K562 (cell line): Measurements from ENCODE around the gene PCDH12. TPM values are rescaled to one million over a fixed set of nuclear protein-coding genes. Genes with fewer than 3 reads are reported as not detected.

ENCODE experiments used
- ATAC-seq: fragments of 200-7000 bp; cut with Tn5 transposase; 3 replicates; pipeline ENCODE4 v1.9.1; 2020; ENCODE audit warnings: moderate library complexity
- BruUV-seq: library from RNA; stranded (reverse); fragments of 400-500 nt; replicated peaks from 2 replicates; lab custom pipeline; 2021; lab: Mats Ljungman, UMichigan
- CTCF ChIA-PET: fragments of 300-600 bp; formaldehyde crosslinking; extraction: SDS; loops from one replicate; lab custom pipeline; 2021; ENCODE audit warnings: low intra/inter-chr PET ratio; lab: Yijun Ruan, JAX
- POLR2A ChIA-PET: fragments of 300-600, 350-650 bp; sonication (Branson Sonifier 250); formaldehyde crosslinking; extraction: SDS; loops from one replicate; lab custom pipeline; 2021; ENCODE audit warnings: antibody characterized with exemption, inconsistent platforms; lab: Yijun Ruan, JAX
- DNase-seq, 4 experiments: peaks; one replicate each; pipeline versions ENCODE4 v3.0.0 to v3.0.0-alpha.2; 2011 to 2018; ENCODE audit warnings: low spot score in 3 of 4, mixed read lengths in 3 of 4; ENCODE audit errors: extremely low read depth in 1 of 4
- FAIRE-seq: peaks from 2 replicates; lab custom pipeline; 2011; peaks lifted over from hg19 to GRCh38; lab: Jason Lieb, UNC
- H2AFZ ChIP-seq: 2 replicates; pipeline ENCODE4 v1.6.0; 2011; ENCODE audit warnings: low read depth, low read length, control low read depth, inconsistent platforms
- H3K27ac ChIP-seq: fragments of 200-600 bp; 3 replicates; pipeline ENCODE4 v1.8.0; 2011; ENCODE audit warnings: low read depth, mild to moderate bottlenecking, control low read depth, inconsistent platforms, low read length, moderate library complexity, mixed read lengths; ENCODE audit errors: extremely low read depth
- H3K27me3 ChIP-seq, 2 experiments: fragments of 300-600 bp in 1 of 2; 2 replicates in 1 of 2; 3 replicates in 1 of 2; pipeline versions ENCODE4 v1.6.0 to v1.8.0; 2011; ENCODE audit warnings: inconsistent platforms in 2 of 2, low read length in 2 of 2, mild to moderate bottlenecking in 1 of 2, mixed read lengths in 1 of 2, moderate library complexity in 1 of 2; ENCODE audit not compliant: control insufficient read depth in 2 of 2, insufficient read depth in 2 of 2
- H3K36me3 ChIP-seq: fragments of 300-600 bp; 3 replicates; pipeline ENCODE4 v1.8.0; 2011; ENCODE audit warnings: mild to moderate bottlenecking, low read length, inconsistent platforms; ENCODE audit not compliant: control insufficient read depth, insufficient read depth
- H3K4me1 ChIP-seq, 2 experiments: fragments of 200-600 bp in 1 of 2; replicated peaks in 1 of 2; 2 replicates in 1 of 2; 3 replicates in 1 of 2; pipeline versions ENCODE4 v1.5.1 to v1.8.0; 2011; ENCODE audit warnings: inconsistent platforms in 2 of 2, low read length in 2 of 2, mild to moderate bottlenecking in 1 of 2, mixed read lengths in 1 of 2, moderate library complexity in 1 of 2; ENCODE audit not compliant: control insufficient read depth in 2 of 2, insufficient read depth in 2 of 2
- H3K4me2 ChIP-seq: 2 replicates; pipeline ENCODE4 v1.6.1; 2011; ENCODE audit warnings: low read length, control low read depth, inconsistent platforms, mixed read lengths; ENCODE audit not compliant: insufficient read depth
- H3K4me3 ChIP-seq: fragments of 200-600 bp; sonication (generic), shearing (Covaris generic); 2 replicates; pipeline ENCODE4 v1.5.1; 2016; ENCODE audit warnings: control low read depth, inconsistent platforms
- H3K79me2 ChIP-seq: fragments of 200-600 bp; 3 replicates; pipeline ENCODE4 v1.8.0; 2011; ENCODE audit warnings: low read length, inconsistent platforms; ENCODE audit not compliant: control insufficient read depth, insufficient read depth
- H3K9ac ChIP-seq, 2 experiments: 2 replicates each; pipeline versions ENCODE4 v1.6.0 to v1.6.1; 2011; ENCODE audit warnings: low read depth in 2 of 2, low read length in 2 of 2, control low read depth in 1 of 2, inconsistent platforms in 1 of 2, mild to moderate bottlenecking in 1 of 2, mixed read lengths in 1 of 2; ENCODE audit not compliant: insufficient read depth in 1 of 2
- H3K9me1 ChIP-seq: one replicate; pipeline ENCODE4 v1.6.0; 2011; ENCODE audit warnings: inconsistent platforms, mild to moderate bottlenecking, low read length, moderate library complexity; ENCODE audit not compliant: control insufficient read depth, insufficient read depth
- H3K9me3 ChIP-seq: replicated peaks from 2 replicates; pipeline ENCODE4 v1.5.1; 2011; ENCODE audit warnings: low read depth, low read length, inconsistent platforms; ENCODE audit not compliant: control insufficient read depth, insufficient read depth
- H4K20me1 ChIP-seq: replicated peaks from 2 replicates; pipeline ENCODE4 v1.6.1; 2011; ENCODE audit warnings: low read length, inconsistent platforms, mixed read lengths; ENCODE audit not compliant: control insufficient read depth, insufficient read depth
- CREBBP ChIP-seq: IDR thresholded peaks from one replicate; pipeline ENCODE4 v1.6.1; 2012; ENCODE audit warnings: low read depth, mild to moderate bottlenecking, control low read depth, inconsistent platforms, low read length
- DDX20 ChIP-seq: fragments of 450-650 bp; IDR thresholded peaks from 2 replicates; pipeline ENCODE4 v1.6.1; 2016; ENCODE audit warnings: missing genetic modification characterization, low read depth, mild to moderate bottlenecking, missing compliant biosample characterization, moderate library complexity
- DPF2 ChIP-seq: fragments of 450-650 bp; IDR thresholded peaks from 2 replicates; pipeline ENCODE4 v1.6.1; 2016
- HMBOX1 ChIP-seq: sonication (generic); IDR thresholded peaks from 2 replicates; pipeline ENCODE4 v1.6.1; 2016
- JUN ChIP-seq, 2 experiments: sonication (generic) in 1 of 2; formaldehyde crosslinking in 1 of 2; IDR thresholded peaks; 2 replicates each; pipeline versions ENCODE4 v1.6.1 to v1.8.0; 2012 to 2022; ENCODE audit warnings: borderline replicate concordance in 2 of 2, mild to moderate bottlenecking in 2 of 2, improper control_type of control experiment in 1 of 2, low read depth in 1 of 2, low read length in 1 of 2, missing genetic modification reagents in 1 of 2
- MAFF ChIP-seq: IDR thresholded peaks from 2 replicates; pipeline ENCODE4 v1.6.1; 2012; ENCODE audit warnings: low read length, improper control_type of control experiment
- MAFG ChIP-seq: fragments of 450-650 bp; conservative IDR thresholded peaks from 2 replicates; pipeline ENCODE4 v1.6.1; 2016; ENCODE audit warnings: missing genetic modification characterization, missing compliant biosample characterization
- MYNN ChIP-seq, 2 experiments: sonication (generic); formaldehyde crosslinking in 1 of 2; IDR thresholded peaks; 2 replicates each; pipeline versions ENCODE4 v1.5.0 to v1.6.1; 2016 to 2020; ENCODE audit warnings: antibody characterized with exemption in 1 of 2, missing genetic modification reagents in 1 of 2
- PRDM10 ChIP-seq: fragments of 450-650 bp; IDR thresholded peaks from 2 replicates; pipeline ENCODE4 v1.6.1; 2018; ENCODE audit not compliant: partially characterized antibody
- RAD21 ChIP-seq, 2 experiments: fragments of 250-450 bp in 1 of 2; fragments of 450-650 bp in 1 of 2; sonication (Bioruptor Pico) in 1 of 2; formaldehyde crosslinking in 1 of 2; IDR thresholded peaks in 1 of 2; conservative IDR thresholded peaks in 1 of 2; 2 replicates each; pipeline versions ENCODE4 v1.4.0 to v1.8.0; 2020 to 2022; ENCODE audit warnings: mild to moderate bottlenecking in 2 of 2, moderate library complexity in 1 of 2
- RB1 ChIP-seq: fragments of 450-650 bp; IDR thresholded peaks from 2 replicates; pipeline ENCODE4 v1.6.1; 2017; ENCODE audit warnings: low read depth, mild to moderate bottlenecking
- SREBF2 ChIP-seq: sonication (generic); formaldehyde crosslinking; IDR thresholded peaks from 2 replicates; pipeline ENCODE4 v1.4.0; 2020; ENCODE audit warnings: mild to moderate bottlenecking, missing genetic modification reagents
- TARDBP ChIP-seq: fragments of 450-650 bp; IDR thresholded peaks from 2 replicates; pipeline ENCODE4 v1.6.1; 2016
- ZNF408 ChIP-seq: fragments of 250-450 bp; sonication (Bioruptor Pico); IDR thresholded peaks from 2 replicates; pipeline ENCODE4 v1.4.0; 2020; ENCODE audit warnings: low read depth, mild to moderate bottlenecking, moderate library complexity
- ZNF589 ChIP-seq: fragments of 200-800 bp; sonication (Bioruptor generic); IDR thresholded peaks from 2 replicates; pipeline ENCODE4 v1.6.1; 2016; ENCODE audit warnings: low read depth, missing genetic modification characterization, missing compliant biosample characterization
- ZSCAN29 ChIP-seq: fragments of 450-650 bp; IDR thresholded peaks from 2 replicates; pipeline ENCODE4 v1.6.1; 2017
- WGBS: fragments of 100-300 bp; shearing (Covaris generic); methylation state at CpG from one replicate; pipeline ENCODE4 v1.1.6; 2016; ENCODE audit warnings: low coverage, mixed read lengths; ENCODE audit not compliant: insufficient coverage; ENCODE audit errors: missing lambda C conversion rate; 5-methylcytosine and 5-hydroxymethylcytosine counted together
- in situ Hi-C: fragments of 300-500 bp; cut with MboI; formaldehyde crosslinking; loops from 4 replicates; pipeline ENCODE4 v1.15.0; 2018; ENCODE audit warnings: inconsistent platforms, mixed read lengths
- intact Hi-C: fragments of 100-400 bp; cut with micrococcal nuclease; formaldehyde crosslinking; loops from 2 replicates; pipeline ENCODE4 v1.14.2; 2022
- polyA plus RNA-seq, 8 experiments: library from polyadenylated mRNA; depleted of rRNA in 4 of 8; stranded (reverse) in 5 of 8; unstranded in 3 of 8; fragments of >200 nt; fragmentation: Nextera tagmentation in 2 of 8; fragmentation: Illumina TruSeq in 1 of 8; extraction: Ambion mirVana in 2 of 8; extraction: Trizol in 1 of 8; gene quantifications; 2 replicates each; pipeline versions ENCODE4 v1.2.1 to v1.2.3, GENCODE V29; 2011 to 2014; ENCODE audit warnings: inconsistent platforms in 1 of 8, missing spikeins in 1 of 8
- total RNA-seq, 7 experiments: library from RNA; depleted of rRNA in 6 of 7; stranded (reverse); fragments of >200 nt in 6 of 7; fragmentation: Illumina TruSeq in 2 of 7; extraction: Trizol in 2 of 7; gene quantifications; 2 replicates each; pipeline versions ENCODE4 v1.2.1 to v1.2.3, GENCODE V29; 2011 to 2021; ENCODE audit warnings: low replicate concordance in 1 of 7

Gene PCDH12
- total and polyA plus RNA-seq, 9 of the 15 experiments (the other 6 are each of a cell fraction or from before 2014, with no cell fraction given) = 0.01 to 0.04 (median 0.01) TPM; not detected in 4

- DNase-seq = peak; percentile 78 to 86 (median 82)
- no TSS peak for BruUV-seq
- Histone ChIP-seq H3K4me1 (peaks cover 21 to 25% of the 10 kb centered on the region in 2 experiments; a peak in 4 of 5 replicates), H3K36me3 (no peaks in the 10 kb centered on the region), H3K79me2 (peaks cover 15% of the 10 kb centered on the region), H3K9ac (peak overlapping the region; percentile 5 to 42; a peak in 3 of 4 replicates), H3K9me1 (peaks cover 4% of the 10 kb centered on the region), H3K9me3 (no peaks in the 10 kb centered on the region), H3K4me2 (peak overlapping the region; percentile 47), H3K27me3 (no peaks in the 10 kb centered on the region), H3K4me3 (no peak overlapping the region), H3K27ac (peak overlapping the region; percentile 71), H4K20me1 (no peaks in the 10 kb centered on the region), H2AFZ (peak overlapping the region; percentile 94)
- in situ Hi-C loops (no loop called here), intact Hi-C loops (no loop called here)
- ChIA-PET CTCF (no interaction called here), POLR2A (interaction anchor here (0.7 to 2.2 kb wide), 5 partner anchors 13 to 227 kb away, joined by 3 to 7 read pairs (median 3); no protein-coding TSS in a partner anchor)
- ATAC-seq = peak; percentile 48
- FAIRE-seq = peak; percentile 98
- 34% methylated on average over 8 of the region's 8 CpGs for WGBS
- TF ChIP-seq PRDM10 (peak; percentile 19), RAD21 (CRISPR knock-in tag; conservative IDR thresholded peaks at IDR 0.05 in 1 of 2, IDR thresholded peaks at IDR 0.05 in 1 of 2) (no peak), MYNN (IDR thresholded peaks at IDR 0.05) (0 out of 2 replicates have a peak, but pooled peaks have one; percentile 29), MYNN (CRISPR knock-in tag; IDR thresholded peaks at IDR 0.05) (no peak), TARDBP (no peak), ZSCAN29 (no peak), MAFG (tag) (peak; percentile 98), DDX20 (tag) (0 out of 2 replicates have a peak, but pooled peaks have one; percentile 43), RB1 (no peak), SREBF2 (CRISPR knock-in tag) (no peak), CREBBP (no peak), ZNF589 (CRISPR knock-in tag) (no peak; the same call in none of the 2 replicates), MAFF (peak; percentile 93), DPF2 (peak; percentile 88), HMBOX1 (peak; percentile 39; the same call in 1 of the 2 replicates), ZNF408 (CRISPR knock-in tag) (no peak), JUN (IDR thresholded peaks at IDR 0.05; ENCODE audit: borderline replicate concordance, low read depth, low read length) (peak; percentile 81), JUN (CRISPR knock-in tag; IDR thresholded peaks at IDR 0.05; ENCODE audit: borderline replicate concordance) (no peak)
These were observed 38.5 kb downstream of the PCDH12 start for GRCh38 chr5:141919218-141920119.
